Neural cell (in vitro differentiated cells): ENCODE data around the gene MMP25.

Source experiments
- EP300 ChIP-seq: fragments of 450-650 bp; conservative IDR thresholded peaks from 2 replicates; pipeline ENCODE4 v1.6.1; 2014; ENCODE audit warnings: antibody characterized with exemption, mild to moderate bottlenecking, moderate library complexity; ENCODE audit not compliant: poor library complexity, severe bottlenecking
- EZH2 ChIP-seq: fragments of 200-600, 300-800 bp; shearing (Covaris generic), sonication (generic); IDR thresholded peaks from 2 replicates; pipeline ENCODE4 v1.6.1; 2014; ENCODE audit warnings: antibody characterized with exemption, low read length, borderline replicate concordance, mild to moderate bottlenecking; ENCODE audit not compliant: insufficient read depth, poor library complexity, severe bottlenecking
- MXI1 ChIP-seq: fragments of 450-650 bp; conservative IDR thresholded peaks from 2 replicates; pipeline ENCODE4 v1.6.1; 2014; ENCODE audit warnings: antibody characterized with exemption, mild to moderate bottlenecking; ENCODE audit not compliant: poor library complexity, severe bottlenecking
- POLR2AphosphoS5 ChIP-seq: IDR thresholded peaks from 2 replicates; pipeline ENCODE4 v1.6.1; 2012
- SMC3 ChIP-seq: fragments of 450-650 bp; conservative IDR thresholded peaks from 2 replicates; pipeline ENCODE4 v1.6.1; 2014; ENCODE audit warnings: antibody characterized with exemption, mild to moderate bottlenecking, moderate library complexity; ENCODE audit not compliant: poor library complexity
- TAF1 ChIP-seq: IDR thresholded peaks from 2 replicates; pipeline ENCODE4 v1.6.1; 2012; ENCODE audit warnings: low read depth
- TF ChIP-seq, protein P1 (sequence below): fragments of 450-650 bp; IDR thresholded peaks from 2 replicates; pipeline ENCODE4 v1.5.1; 2014; ENCODE audit warnings: antibody characterized with exemption, mild to moderate bottlenecking, moderate library complexity; ENCODE audit not compliant: poor library complexity, severe bottlenecking
- TF ChIP-seq, protein P2 (sequence below): IDR thresholded peaks from 2 replicates; pipeline ENCODE4 v1.6.1; 2012; ENCODE audit warnings: borderline replicate concordance

DNA sequence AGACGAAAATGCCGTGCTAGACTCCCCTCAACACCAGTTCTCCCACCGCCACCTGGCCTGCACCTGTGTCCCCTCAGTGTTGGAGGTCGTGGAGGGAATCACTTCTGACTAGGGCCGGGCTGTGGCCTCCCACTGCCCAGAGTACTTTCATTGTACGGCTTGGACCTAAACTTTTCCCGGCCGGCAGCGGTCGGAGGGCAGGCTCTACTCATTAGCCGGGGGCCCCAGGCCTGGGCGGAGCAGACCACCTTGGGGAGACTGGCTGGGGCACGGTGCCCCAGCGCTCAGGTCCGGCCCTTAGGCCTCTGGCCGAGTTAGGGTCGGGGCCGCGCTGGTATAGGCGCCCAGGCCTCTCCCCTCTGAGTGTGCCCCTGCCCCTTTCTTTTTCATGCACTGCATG, 29.0 kb upstream of the MMP25 start:
- TF ChIP-seq TAF1: no peak
- TF ChIP-seq, protein P1, sequence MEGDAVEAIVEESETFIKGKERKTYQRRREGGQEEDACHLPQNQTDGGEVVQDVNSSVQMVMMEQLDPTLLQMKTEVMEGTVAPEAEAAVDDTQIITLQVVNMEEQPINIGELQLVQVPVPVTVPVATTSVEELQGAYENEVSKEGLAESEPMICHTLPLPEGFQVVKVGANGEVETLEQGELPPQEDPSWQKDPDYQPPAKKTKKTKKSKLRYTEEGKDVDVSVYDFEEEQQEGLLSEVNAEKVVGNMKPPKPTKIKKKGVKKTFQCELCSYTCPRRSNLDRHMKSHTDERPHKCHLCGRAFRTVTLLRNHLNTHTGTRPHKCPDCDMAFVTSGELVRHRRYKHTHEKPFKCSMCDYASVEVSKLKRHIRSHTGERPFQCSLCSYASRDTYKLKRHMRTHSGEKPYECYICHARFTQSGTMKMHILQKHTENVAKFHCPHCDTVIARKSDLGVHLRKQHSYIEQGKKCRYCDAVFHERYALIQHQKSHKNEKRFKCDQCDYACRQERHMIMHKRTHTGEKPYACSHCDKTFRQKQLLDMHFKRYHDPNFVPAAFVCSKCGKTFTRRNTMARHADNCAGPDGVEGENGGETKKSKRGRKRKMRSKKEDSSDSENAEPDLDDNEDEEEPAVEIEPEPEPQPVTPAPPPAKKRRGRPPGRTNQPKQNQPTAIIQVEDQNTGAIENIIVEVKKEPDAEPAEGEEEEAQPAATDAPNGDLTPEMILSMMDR: no peak
- no peak for TF ChIP-seq EZH2
- no peak for TF ChIP-seq POLR2AphosphoS5
- no peak for TF ChIP-seq MXI1
- no peak for TF ChIP-seq SMC3
- TF ChIP-seq EP300: no peak
- TF ChIP-seq, protein P2, sequence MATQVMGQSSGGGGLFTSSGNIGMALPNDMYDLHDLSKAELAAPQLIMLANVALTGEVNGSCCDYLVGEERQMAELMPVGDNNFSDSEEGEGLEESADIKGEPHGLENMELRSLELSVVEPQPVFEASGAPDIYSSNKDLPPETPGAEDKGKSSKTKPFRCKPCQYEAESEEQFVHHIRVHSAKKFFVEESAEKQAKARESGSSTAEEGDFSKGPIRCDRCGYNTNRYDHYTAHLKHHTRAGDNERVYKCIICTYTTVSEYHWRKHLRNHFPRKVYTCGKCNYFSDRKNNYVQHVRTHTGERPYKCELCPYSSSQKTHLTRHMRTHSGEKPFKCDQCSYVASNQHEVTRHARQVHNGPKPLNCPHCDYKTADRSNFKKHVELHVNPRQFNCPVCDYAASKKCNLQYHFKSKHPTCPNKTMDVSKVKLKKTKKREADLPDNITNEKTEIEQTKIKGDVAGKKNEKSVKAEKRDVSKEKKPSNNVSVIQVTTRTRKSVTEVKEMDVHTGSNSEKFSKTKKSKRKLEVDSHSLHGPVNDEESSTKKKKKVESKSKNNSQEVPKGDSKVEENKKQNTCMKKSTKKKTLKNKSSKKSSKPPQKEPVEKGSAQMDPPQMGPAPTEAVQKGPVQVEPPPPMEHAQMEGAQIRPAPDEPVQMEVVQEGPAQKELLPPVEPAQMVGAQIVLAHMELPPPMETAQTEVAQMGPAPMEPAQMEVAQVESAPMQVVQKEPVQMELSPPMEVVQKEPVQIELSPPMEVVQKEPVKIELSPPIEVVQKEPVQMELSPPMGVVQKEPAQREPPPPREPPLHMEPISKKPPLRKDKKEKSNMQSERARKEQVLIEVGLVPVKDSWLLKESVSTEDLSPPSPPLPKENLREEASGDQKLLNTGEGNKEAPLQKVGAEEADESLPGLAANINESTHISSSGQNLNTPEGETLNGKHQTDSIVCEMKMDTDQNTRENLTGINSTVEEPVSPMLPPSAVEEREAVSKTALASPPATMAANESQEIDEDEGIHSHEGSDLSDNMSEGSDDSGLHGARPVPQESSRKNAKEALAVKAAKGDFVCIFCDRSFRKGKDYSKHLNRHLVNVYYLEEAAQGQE: no peak
